Stimulated activated CD8-positive, alpha-beta memory T cell treated with anti-CD3 and anti-CD28 coated beads, Interleukin-15, amount 100 ng/mL, for 24 hours (primary cell): Measurements from ENCODE around the gene TIAM2.
"Not testable (repeated sequence)": the region's sequence is repeated elsewhere in the genome, so short reads cannot be mapped to it uniquely, and the experiment has no call there.

Experiments
- DNase-seq: peaks from one replicate; pipeline ENCODE4 v3.0.0-alpha.2; 2020; ENCODE audit warnings: low read depth

Gene TIAM2

GRCh38 chr6:155200012-155200411, 204.9 kb downstream of the TIAM2 start:
- no peak for DNase-seq

DNA sequence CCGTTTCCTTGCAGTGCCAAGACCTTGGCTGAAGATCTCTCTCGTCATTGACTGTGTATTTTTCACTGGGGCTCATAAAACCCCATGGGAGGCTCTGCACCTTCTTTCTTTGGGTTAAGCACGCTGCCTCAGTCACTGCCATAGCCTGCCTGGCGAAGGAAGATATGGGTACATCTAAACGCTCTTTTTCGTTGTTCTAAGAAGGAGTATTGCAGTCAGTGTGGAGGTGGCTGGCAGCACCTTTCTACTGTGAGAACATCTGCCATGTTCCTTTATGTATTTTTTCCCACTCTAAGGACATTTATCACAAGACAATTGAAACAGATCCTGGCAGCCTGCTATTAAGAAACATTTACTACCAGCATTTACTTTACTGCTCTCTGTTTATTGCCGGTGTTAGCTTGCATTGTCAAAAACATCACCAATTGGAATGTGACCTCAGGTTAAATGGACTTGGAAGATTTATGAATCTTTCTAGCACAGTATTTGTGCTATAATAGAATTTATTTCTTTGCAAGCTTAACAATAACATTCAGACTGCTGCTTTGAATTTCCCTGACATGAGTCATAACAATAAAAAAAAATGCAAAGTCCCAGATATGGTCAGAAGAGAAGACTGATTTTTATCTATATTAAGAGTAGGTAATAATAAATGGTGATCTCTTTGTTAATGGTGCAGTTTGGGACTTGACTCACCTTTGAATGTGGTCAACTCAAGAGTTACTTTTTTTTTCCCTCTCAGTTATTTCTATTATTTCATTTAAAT, 206.5 kb downstream of the TIAM2 start:
- no peak for DNase-seq

DNA sequence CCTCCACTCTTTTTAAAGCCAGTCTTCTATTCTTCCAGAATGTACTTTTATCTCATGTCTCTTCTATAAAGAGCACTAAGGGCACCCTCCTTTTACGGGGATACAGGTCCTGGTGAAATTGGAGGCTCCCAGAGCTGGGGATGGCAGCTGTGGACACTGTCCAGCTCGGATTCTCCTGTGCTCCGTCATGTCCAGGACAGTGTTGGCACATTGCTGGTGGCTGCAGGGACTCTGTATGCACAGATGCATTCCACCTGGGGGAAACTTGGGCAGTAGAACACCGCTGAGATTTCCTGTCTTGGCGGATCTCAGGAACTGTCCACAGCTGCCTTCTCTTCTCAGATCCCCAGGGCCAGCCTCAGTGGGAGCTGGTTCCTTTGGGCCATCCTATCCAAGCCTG, 212.1 kb downstream of the TIAM2 start:
- DNase-seq, result no peak

- no peak for DNase-seq
Measured at GRCh38 chr6:155212106-155212505, 217.0 kb downstream of the TIAM2 start.

- no peak for DNase-seq
Measured at GRCh38 chr6:155212616-155213380, 217.7 kb downstream of the TIAM2 start.

DNA sequence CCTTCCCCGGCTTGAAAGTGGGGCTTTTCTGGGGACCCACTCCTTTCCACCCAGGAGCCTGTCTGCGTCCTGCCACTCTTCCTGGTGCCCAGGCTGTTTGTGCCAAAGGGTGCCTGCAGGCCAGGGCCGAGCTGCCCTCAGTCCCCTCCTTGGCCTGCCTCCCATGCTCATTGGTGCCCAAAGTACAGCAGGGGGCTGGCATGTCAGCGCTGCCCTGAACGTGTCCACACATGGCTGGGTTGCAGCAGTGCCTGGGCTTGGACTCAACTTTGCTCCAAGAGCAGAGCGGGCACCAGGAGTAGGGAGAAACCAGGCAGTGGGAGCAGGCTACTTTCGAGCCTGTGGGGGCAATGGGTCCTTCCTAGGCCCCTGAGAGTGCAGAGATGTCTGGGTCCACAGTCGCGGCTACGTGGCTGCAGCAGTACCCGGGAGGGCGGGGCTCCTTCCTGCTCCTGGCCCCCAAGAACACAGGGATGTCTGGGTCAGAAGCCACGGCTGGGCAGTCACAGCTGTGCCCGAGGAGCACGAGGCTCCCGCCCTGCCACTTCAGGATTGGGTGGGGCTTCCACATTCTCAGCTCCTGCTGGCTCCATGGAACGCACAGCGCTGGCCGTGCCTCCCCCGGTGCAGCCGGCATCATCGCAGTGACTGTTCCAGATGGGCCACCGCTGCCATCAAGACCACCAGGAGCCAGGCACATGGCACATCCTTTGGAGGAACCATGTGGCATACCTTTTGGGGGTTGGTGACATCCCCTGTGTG, 218.7 kb downstream of the TIAM2 start:
- DNase-seq, result no peak

- no peak for DNase-seq
Measured at GRCh38 chr6:155215906-155216305, 220.8 kb downstream of the TIAM2 start.

- DNase-seq, result no peak
Measured at GRCh38 chr6:155216312-155217046, 221.4 kb downstream of the TIAM2 start.

DNA sequence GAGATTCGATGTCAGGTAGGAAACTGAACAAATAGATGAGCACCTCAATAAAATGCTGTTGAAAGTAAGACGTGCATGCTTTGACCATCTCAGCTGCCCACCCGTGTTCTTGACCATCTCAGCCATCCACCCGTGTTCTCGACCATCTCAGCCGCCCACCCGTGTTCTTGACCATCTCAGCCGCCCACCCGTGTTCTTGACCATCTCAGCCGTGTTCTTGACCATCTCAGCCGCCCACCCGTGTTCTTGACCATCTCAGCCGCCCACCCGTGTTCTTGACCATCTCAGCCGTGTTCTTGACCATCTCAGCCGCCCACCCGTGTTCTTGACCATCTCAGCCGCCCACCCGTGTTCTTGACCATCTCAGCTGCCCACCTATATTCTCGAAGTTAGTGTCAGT, 223.6 kb downstream of the TIAM2 start:
- not testable (repeated sequence) for DNase-seq

- DNase-seq, result no peak
Measured at GRCh38 chr6:155219299-155219698, 224.2 kb downstream of the TIAM2 start.

- no peak for DNase-seq
Measured at GRCh38 chr6:155219858-155220301, 224.8 kb downstream of the TIAM2 start.

GRCh38 chr6:155221086-155221485, 226.0 kb downstream of the TIAM2 start:
- no peak for DNase-seq

- DNase-seq, result no peak
Measured at GRCh38 chr6:155222506-155222905, 227.4 kb downstream of the TIAM2 start.

GRCh38 chr6:155223646-155224451, 228.7 kb downstream of the TIAM2 start:
- DNase-seq, result no peak

DNA sequence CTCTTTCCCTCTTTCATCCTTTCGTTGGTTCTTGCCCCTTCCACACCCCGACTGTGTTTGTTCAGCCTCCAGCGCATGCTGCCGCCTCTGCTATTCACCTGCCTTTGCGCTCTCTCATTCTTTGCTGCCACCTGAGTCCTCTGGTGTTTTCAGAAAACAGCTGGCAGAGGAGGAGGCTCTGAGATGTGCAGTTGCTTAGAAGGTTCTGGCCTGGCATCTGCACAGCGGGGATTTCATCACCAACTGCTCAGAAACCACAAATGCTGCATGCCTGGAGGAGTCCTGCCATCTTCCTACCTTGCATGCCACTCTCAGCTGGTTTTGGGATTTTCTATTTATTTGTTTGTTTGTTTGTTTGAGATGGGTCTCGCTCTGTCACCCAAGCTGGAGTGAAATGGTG, 229.5 kb downstream of the TIAM2 start:
- no peak for DNase-seq

DNA sequence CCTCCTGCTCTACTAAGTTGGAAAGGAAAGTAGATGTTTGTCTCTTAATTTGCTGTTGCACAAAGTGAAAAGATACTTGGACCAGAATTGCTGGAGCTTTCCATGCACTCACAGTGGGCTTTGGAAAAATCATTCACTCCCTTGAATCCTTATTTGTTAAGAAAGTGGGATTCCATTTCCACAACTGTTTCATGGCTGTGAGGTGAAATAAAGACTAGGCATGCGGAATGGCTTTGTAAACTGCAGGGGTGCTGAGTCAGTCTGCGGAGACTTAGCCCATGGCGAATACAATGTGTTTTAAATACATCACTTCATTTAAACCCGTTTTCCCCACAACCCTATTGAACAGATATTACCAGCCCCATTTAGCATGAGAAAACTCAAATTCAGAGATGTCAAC, 231.9 kb downstream of the TIAM2 start:
- no peak for DNase-seq

GRCh38 chr6:155228546-155229166, 233.5 kb downstream of the TIAM2 start:
- DNase-seq, result no peak

GRCh38 chr6:155230975-155231374, 235.9 kb downstream of the TIAM2 start:
- DNase-seq, result not testable (repeated sequence)

GRCh38 chr6:155232848-155233247, 237.7 kb downstream of the TIAM2 start:
- DNase-seq, result no peak

DNA sequence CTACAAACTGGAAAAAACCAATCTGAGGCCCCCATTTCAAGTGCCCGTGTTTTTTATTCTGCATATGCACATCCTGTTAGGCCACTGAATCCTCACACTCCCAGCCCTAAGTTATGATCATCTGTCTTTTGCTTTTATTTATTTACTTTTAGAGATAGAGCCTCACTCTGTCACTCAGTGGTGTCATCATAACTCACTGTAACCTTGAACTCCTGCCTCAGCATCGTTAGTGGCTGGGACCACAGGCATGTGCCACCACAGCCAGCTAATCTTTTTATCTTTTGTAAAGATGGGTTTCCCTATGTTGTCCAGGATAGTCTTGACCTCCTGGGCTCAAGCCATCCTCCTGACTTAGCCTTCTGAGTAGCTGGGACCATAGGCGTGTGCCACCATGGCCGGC, 239.1 kb downstream of the TIAM2 start:
- no peak for DNase-seq

DNA sequence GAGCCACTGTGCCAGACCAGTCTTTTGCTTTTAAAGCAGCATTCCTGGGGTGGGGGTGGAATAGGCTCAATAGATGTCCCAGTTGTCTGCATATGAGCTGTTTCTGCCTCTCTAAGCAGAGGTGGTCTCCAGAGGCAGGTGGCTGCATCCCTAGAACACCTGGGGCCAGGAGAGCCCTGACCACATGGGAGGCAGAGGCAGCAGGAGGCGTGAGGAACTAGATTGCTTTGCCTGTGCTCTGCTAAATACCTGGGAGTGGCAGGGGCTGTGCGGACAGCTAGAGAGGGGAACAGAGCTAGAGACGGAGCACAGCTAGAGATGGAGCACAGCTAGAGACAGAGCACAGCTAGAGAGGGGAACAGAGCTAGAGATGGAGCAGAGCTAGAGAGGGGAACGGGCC, 239.6 kb downstream of the TIAM2 start:
- no peak for DNase-seq
